DND-41 (cell line): ENCODE data around the gene ZSCAN23.

Source experiments
- ATAC-seq: fragments of 200-7000 bp; cut with Tn5 transposase; 3 replicates; pipeline ENCODE4 v1.9.1; 2021; ENCODE audit warnings: low read depth; ENCODE audit not compliant: insufficient read depth
- DNase-seq: peaks from one replicate; pipeline ENCODE4 v3.0.0-alpha.2; 2020
- H2AFZ ChIP-seq: 2 replicates; pipeline ENCODE4 v1.6.0; 2012; ENCODE audit warnings: low read depth, low read length
- H3K27ac ChIP-seq: 2 replicates; pipeline ENCODE4 v1.5.1; 2012; ENCODE audit warnings: low read length, inconsistent platforms
- H3K27me3 ChIP-seq: fragments of 200-600 bp; sonication (generic); 2 replicates; pipeline ENCODE4 v1.6.0; 2012; ENCODE audit warnings: low read length, mild to moderate bottlenecking, inconsistent platforms; ENCODE audit not compliant: insufficient read depth, poor library complexity
- H3K36me3 ChIP-seq: 2 replicates; pipeline ENCODE4 v1.5.1; 2012; ENCODE audit warnings: low read length, inconsistent platforms; ENCODE audit not compliant: insufficient read depth
- H3K4me1 ChIP-seq: 2 replicates; pipeline ENCODE4 v1.5.1; 2012; ENCODE audit warnings: mild to moderate bottlenecking, low read length; ENCODE audit not compliant: insufficient read depth
- H3K4me2 ChIP-seq: 2 replicates; pipeline ENCODE4 v1.6.0; 2012; ENCODE audit warnings: mild to moderate bottlenecking, moderate library complexity, low read length, inconsistent platforms; ENCODE audit not compliant: insufficient read depth
- H3K4me3 ChIP-seq, 2 experiments: fragments of 200-600 bp in 1 of 2; shearing (Covaris generic) in 1 of 2; 2 replicates each; pipeline ENCODE4 v1.5.1; 2012 to 2016; ENCODE audit warnings: inconsistent platforms in 2 of 2, low read length in 2 of 2, mild to moderate bottlenecking in 2 of 2, low read depth in 1 of 2, moderate library complexity in 1 of 2
- H3K79me2 ChIP-seq: 2 replicates; pipeline ENCODE4 v1.6.0; 2012; ENCODE audit warnings: low read length, inconsistent platforms; ENCODE audit not compliant: insufficient read depth
- H3K9ac ChIP-seq: 2 replicates; pipeline ENCODE4 v1.6.0; 2012; ENCODE audit warnings: low read depth, mild to moderate bottlenecking, inconsistent platforms, low read length, moderate library complexity
- H3K9me3 ChIP-seq: 2 replicates; pipeline ENCODE4 v1.5.1; 2012; ENCODE audit warnings: low read length, moderate library complexity, mild to moderate bottlenecking, inconsistent platforms; ENCODE audit not compliant: insufficient read depth, severe bottlenecking
- H4K20me1 ChIP-seq: 2 replicates; pipeline ENCODE4 v1.6.0; 2012; ENCODE audit warnings: low read length; ENCODE audit not compliant: insufficient read depth
- EZH2 ChIP-seq: IDR thresholded peaks from 3 replicates; pipeline ENCODE4 v1.6.1; 2012; ENCODE audit warnings: borderline replicate concordance, low read depth, mild to moderate bottlenecking, moderate library complexity, low read length, inconsistent platforms; ENCODE audit not compliant: severe bottlenecking
- TF ChIP-seq, protein P1 (sequence below): IDR thresholded peaks from 2 replicates; pipeline ENCODE4 v1.5.1; 2012; ENCODE audit warnings: borderline replicate concordance, low read length, moderate library complexity, mild to moderate bottlenecking; ENCODE audit not compliant: poor library complexity, severe bottlenecking; ENCODE audit errors: extremely low read depth

The ZSCAN23 gene

DNA sequence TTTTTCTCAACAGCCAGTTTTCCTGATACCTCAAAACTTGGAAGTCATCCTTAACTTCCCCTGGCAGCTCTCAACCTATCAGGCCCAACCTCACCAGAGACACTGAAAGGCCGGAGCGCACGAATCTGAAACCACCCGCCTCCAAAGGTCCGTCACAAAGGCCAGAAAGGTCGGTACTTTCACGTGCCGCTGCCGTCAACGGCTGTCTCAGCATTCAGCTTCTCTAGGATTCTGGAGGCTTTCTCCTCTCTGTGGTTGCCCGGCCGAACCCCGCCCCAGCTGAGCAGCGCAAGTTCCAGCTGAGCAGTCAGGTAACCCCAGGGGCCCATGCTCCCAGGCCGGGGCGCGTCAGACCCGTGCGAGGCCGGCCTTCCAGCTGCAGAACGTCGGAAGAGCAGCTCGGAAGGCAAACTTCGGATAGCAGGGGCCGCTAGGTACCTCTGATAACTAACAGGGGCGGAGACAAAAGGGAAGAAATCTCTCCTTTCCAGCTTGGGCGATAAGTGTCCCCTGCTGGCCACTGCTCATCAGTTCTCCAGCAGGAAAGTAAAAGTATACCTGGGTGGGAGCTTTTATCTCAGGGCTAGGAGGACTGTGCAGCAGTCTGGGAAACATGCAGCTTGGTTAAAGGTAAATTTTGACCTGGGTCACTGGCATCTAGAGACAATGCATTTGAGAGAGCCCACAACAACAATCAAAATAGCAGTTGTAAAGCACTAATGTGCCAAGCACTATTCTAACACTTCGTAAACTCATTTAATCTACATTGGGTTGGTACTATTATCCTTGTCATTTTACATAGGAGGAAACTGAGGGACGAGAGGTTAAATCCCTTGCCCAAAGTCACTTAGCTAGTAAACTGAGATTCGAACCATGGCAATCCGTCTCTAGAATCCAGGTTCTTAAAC lies 59.8 kb downstream of the ZSCAN23 start:
- H3K9ac ChIP-seq = no peak overlapping the region
- H2AFZ ChIP-seq = no peak overlapping the region
- H3K4me1 ChIP-seq = no peaks in the 10 kb centered on the region
- no peaks in the 10 kb centered on the region for H3K27me3 ChIP-seq
- ATAC-seq (no peak), DNase-seq (no peak)
- TF ChIP-seq, protein P1, sequence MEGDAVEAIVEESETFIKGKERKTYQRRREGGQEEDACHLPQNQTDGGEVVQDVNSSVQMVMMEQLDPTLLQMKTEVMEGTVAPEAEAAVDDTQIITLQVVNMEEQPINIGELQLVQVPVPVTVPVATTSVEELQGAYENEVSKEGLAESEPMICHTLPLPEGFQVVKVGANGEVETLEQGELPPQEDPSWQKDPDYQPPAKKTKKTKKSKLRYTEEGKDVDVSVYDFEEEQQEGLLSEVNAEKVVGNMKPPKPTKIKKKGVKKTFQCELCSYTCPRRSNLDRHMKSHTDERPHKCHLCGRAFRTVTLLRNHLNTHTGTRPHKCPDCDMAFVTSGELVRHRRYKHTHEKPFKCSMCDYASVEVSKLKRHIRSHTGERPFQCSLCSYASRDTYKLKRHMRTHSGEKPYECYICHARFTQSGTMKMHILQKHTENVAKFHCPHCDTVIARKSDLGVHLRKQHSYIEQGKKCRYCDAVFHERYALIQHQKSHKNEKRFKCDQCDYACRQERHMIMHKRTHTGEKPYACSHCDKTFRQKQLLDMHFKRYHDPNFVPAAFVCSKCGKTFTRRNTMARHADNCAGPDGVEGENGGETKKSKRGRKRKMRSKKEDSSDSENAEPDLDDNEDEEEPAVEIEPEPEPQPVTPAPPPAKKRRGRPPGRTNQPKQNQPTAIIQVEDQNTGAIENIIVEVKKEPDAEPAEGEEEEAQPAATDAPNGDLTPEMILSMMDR = no peak
- no peak for TF ChIP-seq EZH2
- H3K79me2 ChIP-seq = peaks cover 17% of the 10 kb centered on the region
- H3K27ac ChIP-seq = no peak overlapping the region
- H4K20me1 ChIP-seq = peaks cover 9% of the 10 kb centered on the region
- peaks cover 5% of the 10 kb centered on the region for H3K9me3 ChIP-seq
- H3K36me3 ChIP-seq = peaks cover 98% of the 10 kb centered on the region
- no peak overlapping the region for H3K4me3 ChIP-seq
- H3K4me2 ChIP-seq = no peak overlapping the region
